ENCODE results near the gene RNLS. TPM values are rescaled to one million over a fixed set of nuclear protein-coding genes. Genes with fewer than 3 reads are reported as not detected.

Gene RNLS
- total and polyA plus RNA-seq, 2 of the 4 experiments (the other 2 are of a cell fraction) = 4.5 to 7.0 TPM

DNA sequence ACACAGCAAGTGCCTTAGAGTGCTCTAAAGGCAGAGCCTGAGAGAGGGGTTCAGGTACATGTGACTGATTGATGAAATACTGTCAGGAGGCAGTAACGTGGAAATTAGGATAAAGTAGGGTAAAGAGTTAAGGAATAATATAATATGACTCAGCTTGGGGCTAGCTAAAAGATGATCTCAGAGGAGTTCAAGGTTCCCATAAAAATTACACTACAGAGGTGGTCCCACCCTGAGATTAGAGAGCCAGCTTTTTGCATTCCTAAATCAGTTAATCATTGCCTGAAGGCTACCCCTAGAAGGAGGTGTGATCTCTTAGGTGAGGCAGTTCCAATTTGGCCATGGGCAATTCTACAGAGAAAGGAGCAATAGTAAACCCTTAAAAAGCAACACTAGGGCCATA is 9.3 kb upstream of the RNLS start:
- dilution Hi-C loops (cut with HindIII; ENCODE audit: low sequenced_read_pairs, unreplicated experiment) = no loop called here
- no peak overlapping the region for H2BK15ac ChIP-seq (ENCODE audit: low read depth, low read length)
- no peak overlapping the region for H3K18ac ChIP-seq (ENCODE audit: low read depth, low read length)
- DNase-seq (no peak), ATAC-seq (ENCODE audit: low read depth) (no peak)
- no peak overlapping the region for H2BK20ac ChIP-seq (ENCODE audit: low read depth, low read length)
- H3K4me1 ChIP-seq (ENCODE audit: control insufficient read depth, insufficient read depth, low read length) = no peaks in the 10 kb centered on the region
- H2BK120ac ChIP-seq (ENCODE audit: low read depth, low read length) = no peak overlapping the region
- H3K27ac ChIP-seq (ENCODE audit: insufficient read depth, low read length) = no peak overlapping the region
- no peak overlapping the region for H4K91ac ChIP-seq (ENCODE audit: insufficient read depth, low read depth, low read length)
- no CpG with 5 or more reads among the region's 1 CpG for WGBS, 2 experiments (ENCODE audit: extremely low coverage in 2 of 2, insufficient read length in 1 of 2)
- H3K4me3 ChIP-seq (ENCODE audit: insufficient read depth, low read depth, low read length) = no peak overlapping the region
- H3K56ac ChIP-seq (ENCODE audit: extremely low read depth, insufficient read depth, low read length) = no peak overlapping the region
- H2BK5ac ChIP-seq (ENCODE audit: low read depth, low read length, poor library complexity, severe bottlenecking) = no peak overlapping the region
- H4K20me1 ChIP-seq (ENCODE audit: insufficient read depth, low read length) = no peaks in the 10 kb centered on the region
- H3K4ac ChIP-seq (ENCODE audit: low read depth, low read length) = no peak overlapping the region
- no peaks in the 10 kb centered on the region for H3K36me3 ChIP-seq (ENCODE audit: control insufficient read depth, insufficient read depth, low read length)
- no peak overlapping the region for H3K23ac ChIP-seq (ENCODE audit: low read depth, low read length)
- intact Hi-C loops (cut with micrococcal nuclease) = loop anchor here (10.0 kb wide), 1 partner anchor 122 kb away; no protein-coding TSS in a partner anchor
- TF ChIP-seq MXI1 (IDR thresholded peaks at IDR 0.05; ENCODE audit: borderline replicate concordance, low read depth, low read length) (no peak), MAFK (IDR thresholded peaks at IDR 0.05; ENCODE audit: low read depth, low read length) (no peak), RCOR1 (IDR thresholded peaks at IDR 0.05; ENCODE audit: insufficient replicate concordance, low read length) (no peak), FOS (IDR thresholded peaks at IDR 0.05; ENCODE audit: low read depth, low read length) (no peak)
- BruUV-seq (replicated peaks) = no TSS peak
- H3K14ac ChIP-seq (replicated peaks; ENCODE audit: low read depth, low read length) = no peak overlapping the region
- ChIA-PET CTCF (no interaction called here), POLR2A (ENCODE audit: unreplicated experiment) (interaction anchor here (0.6 kb wide), 1 partner anchor 9 kb away, joined by 6 read pairs; the partner anchor contains the start of gene RNLS)
- no peaks in the 10 kb centered on the region for H3K9me1 ChIP-seq (ENCODE audit: insufficient read depth, low read length)
- no peak overlapping the region for H2AK9ac ChIP-seq (replicated peaks; ENCODE audit: low read depth, low read length, poor library complexity)
- H4K5ac ChIP-seq (ENCODE audit: low read depth, low read length) = no peak overlapping the region
- in situ Hi-C loops (cut with MboI; ENCODE audit: low sequenced_read_pairs) = no loop called here
- no peak overlapping the region for H2AK5ac ChIP-seq (ENCODE audit: low read depth, low read length)
- no peak overlapping the region for H3K4me2 ChIP-seq (ENCODE audit: low read depth, low read length)
- no peak overlapping the region for H4K8ac ChIP-seq (ENCODE audit: low read depth in 2 of 2, low read length in 2 of 2)
- H3K9ac ChIP-seq (ENCODE audit: low read depth, low read length) = no peak overlapping the region
- H2AFZ ChIP-seq (replicated peaks; ENCODE audit: low read length, poor library complexity) = no peak overlapping the region
- no peaks in the 10 kb centered on the region for H3K9me3 ChIP-seq (ENCODE audit: control insufficient read depth, insufficient read depth, low read length)
- H3K27me3 ChIP-seq (ENCODE audit: control insufficient read depth, insufficient read depth, low read length) = no peaks in the 10 kb centered on the region
- no peaks in the 10 kb centered on the region for H3K79me1 ChIP-seq (ENCODE audit: low read depth in 1 of 2, low read length in 2 of 2)

Data from IMR-90 (cell line).